DOHH2 (cell line): ENCODE results near the gene BICDL1.

Experiments used
- H3F3A ChIP-seq: fragments of 200-600 bp; sonication (generic), shearing (Covaris generic); 2 replicates; pipeline ENCODE4 v1.6.0; 2016; ENCODE audit warnings: antibody characterized with exemption, mild to moderate bottlenecking; ENCODE audit not compliant: control insufficient read depth, insufficient read depth
- H3K27ac ChIP-seq: fragments of 200-600 bp; sonication (generic); 2 replicates; pipeline ENCODE4 v1.5.1; 2014; ENCODE audit warnings: low read depth, mild to moderate bottlenecking, low read length, moderate library complexity
- H3K27me3 ChIP-seq: fragments of 200-600 bp; sonication (generic); 2 replicates; pipeline ENCODE4 v1.6.1; 2014; ENCODE audit warnings: mild to moderate bottlenecking, low read length, mixed read lengths; ENCODE audit not compliant: control insufficient read depth
- H3K36me3 ChIP-seq: fragments of 200-600 bp; sonication (generic); 2 replicates; pipeline ENCODE4 v1.6.1; 2014; ENCODE audit warnings: mild to moderate bottlenecking, low read length, moderate library complexity, mixed read lengths; ENCODE audit not compliant: control insufficient read depth
- H3K4me1 ChIP-seq: fragments of 200-600 bp; sonication (generic); 2 replicates; pipeline ENCODE4 v1.6.1; 2014; ENCODE audit warnings: mild to moderate bottlenecking, low read length, mixed read lengths; ENCODE audit not compliant: control insufficient read depth
- H3K4me2 ChIP-seq: fragments of 200-600 bp; sonication (generic); 2 replicates; pipeline ENCODE4 v1.6.0; 2014; ENCODE audit warnings: mild to moderate bottlenecking, low read length, moderate library complexity
- H3K4me3 ChIP-seq: fragments of 200-600 bp; sonication (generic); 2 replicates; pipeline ENCODE4 v1.5.1; 2014; ENCODE audit warnings: mild to moderate bottlenecking, low read length, mixed read lengths
- H3K79me2 ChIP-seq: fragments of 200-600 bp; sonication (generic); 2 replicates; pipeline ENCODE4 v1.6.1; 2014; ENCODE audit warnings: mild to moderate bottlenecking, low read length, mixed read lengths; ENCODE audit not compliant: control insufficient read depth
- H3K9me2 ChIP-seq: fragments of 200-600 bp; sonication (generic); replicated peaks from 2 replicates; pipeline ENCODE4 v1.6.1; 2014; ENCODE audit warnings: mild to moderate bottlenecking, low read length, mixed read lengths; ENCODE audit not compliant: control insufficient read depth
- H3K9me3 ChIP-seq: fragments of 200-600 bp; sonication (generic); 2 replicates; pipeline ENCODE4 v1.6.1; 2014; ENCODE audit warnings: antibody characterized with exemption, low read length, mixed read lengths; ENCODE audit not compliant: control insufficient read depth, insufficient read depth
- H4K20me1 ChIP-seq: fragments of 200-600 bp; sonication (generic); 2 replicates; pipeline ENCODE4 v1.6.0; 2014; ENCODE audit warnings: low read depth, mild to moderate bottlenecking, antibody characterized with exemption, low read length, moderate library complexity; ENCODE audit not compliant: control insufficient read depth, insufficient read depth
- EZH2phosphoT487 ChIP-seq: fragments of 200-600 bp; sonication (generic); IDR thresholded peaks from 2 replicates; pipeline ENCODE4 v1.6.1; 2017; ENCODE audit warnings: borderline replicate concordance, mild to moderate bottlenecking, antibody characterized with exemption, low read length, moderate library complexity, mixed read lengths
- TF ChIP-seq, protein P1 (sequence below): fragments of 200-600 bp; sonication (generic); IDR thresholded peaks from one replicate; pipeline ENCODE4 v1.5.1; 2014; ENCODE audit warnings: antibody characterized with exemption, mild to moderate bottlenecking, low read depth, low read length; ENCODE audit not compliant: poor library complexity, severe bottlenecking

The BICDL1 gene

GRCh38 chr12:120142231-120142877 is 153.3 kb downstream of the BICDL1 start:
- H3K4me3 ChIP-seq = no peak overlapping the region
- no peaks in the 10 kb centered on the region for H3K27me3 ChIP-seq
- H3K9me3 ChIP-seq = no peaks in the 10 kb centered on the region
- H4K20me1 ChIP-seq = no peaks in the 10 kb centered on the region
- no peaks in the 10 kb centered on the region for H3F3A ChIP-seq
- H3K79me2 ChIP-seq = no peaks in the 10 kb centered on the region
- H3K27ac ChIP-seq = no peak overlapping the region
- peaks cover 88% of the 10 kb centered on the region for H3K36me3 ChIP-seq
- H3K9me2 ChIP-seq = no peaks in the 10 kb centered on the region
- no peak overlapping the region for H3K4me2 ChIP-seq
- TF ChIP-seq, protein P1, sequence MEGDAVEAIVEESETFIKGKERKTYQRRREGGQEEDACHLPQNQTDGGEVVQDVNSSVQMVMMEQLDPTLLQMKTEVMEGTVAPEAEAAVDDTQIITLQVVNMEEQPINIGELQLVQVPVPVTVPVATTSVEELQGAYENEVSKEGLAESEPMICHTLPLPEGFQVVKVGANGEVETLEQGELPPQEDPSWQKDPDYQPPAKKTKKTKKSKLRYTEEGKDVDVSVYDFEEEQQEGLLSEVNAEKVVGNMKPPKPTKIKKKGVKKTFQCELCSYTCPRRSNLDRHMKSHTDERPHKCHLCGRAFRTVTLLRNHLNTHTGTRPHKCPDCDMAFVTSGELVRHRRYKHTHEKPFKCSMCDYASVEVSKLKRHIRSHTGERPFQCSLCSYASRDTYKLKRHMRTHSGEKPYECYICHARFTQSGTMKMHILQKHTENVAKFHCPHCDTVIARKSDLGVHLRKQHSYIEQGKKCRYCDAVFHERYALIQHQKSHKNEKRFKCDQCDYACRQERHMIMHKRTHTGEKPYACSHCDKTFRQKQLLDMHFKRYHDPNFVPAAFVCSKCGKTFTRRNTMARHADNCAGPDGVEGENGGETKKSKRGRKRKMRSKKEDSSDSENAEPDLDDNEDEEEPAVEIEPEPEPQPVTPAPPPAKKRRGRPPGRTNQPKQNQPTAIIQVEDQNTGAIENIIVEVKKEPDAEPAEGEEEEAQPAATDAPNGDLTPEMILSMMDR = no peak
- TF ChIP-seq EZH2phosphoT487 = no peak
- H3K4me1 ChIP-seq = no peaks in the 10 kb centered on the region
